Effector memory CD8-positive, alpha-beta T cell (primary cell): ENCODE measurements around the gene GRN.

Experiments
- ATAC-seq: fragments of 150-1000 bp; cut with Tn5 transposase; replicated peaks from 2 replicates; pipeline ENCODE4 v1.10.0; 2021; ENCODE audit warnings: mild to moderate bottlenecking, moderate library complexity
- DNase-seq, 3 experiments: peaks; one replicate each; pipeline ENCODE4 v3.0.0; 2021
- H3K27ac Mint-ChIP-seq, 2 donors: one replicate each; pipeline ENCODE4 v1.8.0; 2022; ENCODE audit warnings: mild to moderate bottlenecking in 2 of 2, mixed read lengths in 2 of 2, moderate library complexity in 2 of 2
- H3K27me3 Mint-ChIP-seq, 2 donors: one replicate each; pipeline ENCODE4 v1.8.0; 2022; ENCODE audit warnings: mixed read lengths in 2 of 2
- H3K36me3 Mint-ChIP-seq: one replicate; pipeline ENCODE4 v1.8.0; 2022; ENCODE audit warnings: mild to moderate bottlenecking, moderate library complexity, mixed read lengths; ENCODE audit not compliant: insufficient read depth
- H3K4me1 Mint-ChIP-seq, 2 donors: one replicate each; pipeline ENCODE4 v1.8.0; 2022; ENCODE audit warnings: low read depth in 2 of 2, mixed read lengths in 2 of 2
- H3K4me3 Mint-ChIP-seq, 2 donors: one replicate each; pipeline ENCODE4 v1.8.0; 2022; ENCODE audit warnings: mild to moderate bottlenecking in 2 of 2, mixed read lengths in 2 of 2, moderate library complexity in 2 of 2
- H3K9me3 Mint-ChIP-seq, 2 donors: one replicate each; pipeline ENCODE4 v1.8.0; 2022; ENCODE audit warnings: mixed read lengths in 2 of 2

GRN gene

DNA sequence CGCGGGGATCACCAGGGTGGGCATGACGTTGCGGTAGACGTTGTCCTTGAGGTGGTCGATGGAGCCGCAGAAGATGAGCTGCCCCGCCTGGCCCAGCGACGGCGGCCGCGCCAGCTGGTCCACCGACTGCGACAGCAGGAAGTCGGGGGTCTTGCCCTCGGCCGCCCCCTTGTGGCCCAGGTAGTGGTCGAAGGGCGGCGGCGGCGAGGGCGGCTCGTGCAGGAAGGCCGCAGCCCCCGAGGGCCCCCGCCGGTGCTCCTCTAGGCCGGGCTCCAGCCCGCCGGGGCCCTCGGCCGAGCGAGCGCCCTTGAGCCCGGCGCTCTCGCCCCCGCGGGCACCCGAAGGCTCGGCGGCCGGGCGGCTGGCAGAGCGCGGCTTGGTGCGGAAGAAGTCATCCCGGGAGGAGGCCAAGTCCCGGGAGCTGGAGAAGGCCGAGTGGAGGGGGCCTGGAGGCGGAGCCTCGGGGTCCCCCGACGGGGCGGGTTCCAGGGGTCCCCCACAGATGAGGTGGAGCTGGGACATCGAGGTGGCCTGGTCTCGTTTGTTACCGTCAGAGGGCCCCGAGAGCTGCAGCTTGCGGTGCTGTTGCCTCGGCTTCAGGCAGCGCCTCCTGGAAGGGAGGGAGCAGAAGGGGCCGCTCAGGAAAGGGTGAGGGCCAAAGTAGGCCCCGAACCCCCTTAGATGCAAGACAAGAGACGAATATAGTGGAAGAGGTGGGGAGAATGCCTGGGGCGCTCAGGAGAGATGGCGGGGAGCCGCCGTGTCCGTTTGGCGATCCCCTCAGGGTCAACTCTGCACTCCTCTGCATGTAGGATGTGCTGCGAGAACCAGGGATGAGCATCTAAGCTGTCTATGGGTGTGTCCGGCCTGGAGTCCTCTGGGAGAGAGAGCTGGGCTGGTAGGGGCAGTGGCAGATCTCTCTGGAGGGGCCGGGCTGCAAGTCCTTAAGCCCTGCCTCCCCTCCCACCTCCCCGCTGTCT is 9.8 kb downstream of the GRN start:
- DNase-seq (peak; percentile 40 to 62 (median 60)), ATAC-seq (peak; percentile 64)
- H3K27ac Mint-ChIP-seq, result no peak overlapping the region
- peaks cover 5% of the 10 kb centered on the region in 2 donors for H3K4me1 Mint-ChIP-seq
- peak overlapping the region; percentile 63 to 70 for H3K4me3 Mint-ChIP-seq
- H3K36me3 Mint-ChIP-seq, result peaks cover 4% of the 10 kb centered on the region
- H3K9me3 Mint-ChIP-seq, result no peaks in the 10 kb centered on the region
- H3K27me3 Mint-ChIP-seq, result peaks cover 0 to under 1% of the 10 kb centered on the region in 2 donors

GRCh38 chr17:44355642-44356099 is 10.6 kb downstream of the GRN start:
- peak overlapping the region in 1 of 2 donors; percentile 17 for H3K4me3 Mint-ChIP-seq
- DNase-seq, result no peak
- H3K9me3 Mint-ChIP-seq, result no peaks in the 10 kb centered on the region
- no peak overlapping the region for H3K27ac Mint-ChIP-seq
- peaks cover 4% of the 10 kb centered on the region for H3K36me3 Mint-ChIP-seq
- no peak for ATAC-seq
- H3K4me1 Mint-ChIP-seq, result peaks cover 4 to 5% of the 10 kb centered on the region in 2 donors
- H3K27me3 Mint-ChIP-seq, result peaks cover 4 to 7% of the 10 kb centered on the region in 2 donors

DNA sequence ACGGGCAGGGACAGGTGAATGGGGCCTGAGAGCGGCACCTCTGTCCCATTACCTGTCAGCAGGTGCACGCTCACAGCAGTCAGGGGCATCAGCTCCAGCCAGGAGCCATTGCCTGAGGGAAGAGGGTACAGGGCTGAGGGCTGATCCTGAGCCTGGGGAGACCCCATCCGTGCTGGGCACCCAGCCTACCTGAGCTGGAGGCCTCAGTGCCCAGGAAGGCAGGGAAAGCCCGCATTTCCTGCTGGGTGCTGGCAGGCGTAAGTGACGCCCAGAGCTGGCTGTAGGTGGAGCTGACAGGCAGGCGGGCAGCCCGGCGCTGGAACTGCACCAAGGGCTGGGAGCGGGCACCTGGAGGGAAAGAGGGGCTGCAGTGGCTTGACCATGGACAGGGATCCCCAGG is 11.1 kb downstream of the GRN start:
- no peak overlapping the region for H3K27ac Mint-ChIP-seq
- H3K27me3 Mint-ChIP-seq, result peaks cover 4 to 7% of the 10 kb centered on the region in 2 donors
- DNase-seq (no peak), ATAC-seq (no peak)
- peaks cover 4% of the 10 kb centered on the region for H3K36me3 Mint-ChIP-seq
- H3K4me1 Mint-ChIP-seq, result peaks cover 3 to 5% of the 10 kb centered on the region in 2 donors
- H3K4me3 Mint-ChIP-seq, result no peak overlapping the region
- no peaks in the 10 kb centered on the region for H3K9me3 Mint-ChIP-seq

- no peak for ATAC-seq
- peaks cover 4% of the 10 kb centered on the region for H3K36me3 Mint-ChIP-seq
- H3K27me3 Mint-ChIP-seq, result peaks cover 4 to 14% of the 10 kb centered on the region in 2 donors
- H3K27ac Mint-ChIP-seq, result no peak overlapping the region
- H3K9me3 Mint-ChIP-seq, result no peaks in the 10 kb centered on the region
- no peak overlapping the region for H3K4me3 Mint-ChIP-seq
- H3K4me1 Mint-ChIP-seq, result peaks cover 2% of the 10 kb centered on the region in 2 donors
- no peak for DNase-seq
Observed at GRCh38 chr17:44358066-44358465, 13.0 kb downstream of the GRN start.

- Mint-ChIP-seq H3K27me3 (peaks cover 4 to 14% of the 10 kb centered on the region in 2 donors), H3K4me3 (no peak overlapping the region), H3K9me3 (no peaks in the 10 kb centered on the region), H3K4me1 (peaks cover 0 to 3% of the 10 kb centered on the region in 2 donors), H3K36me3 (peaks cover 4% of the 10 kb centered on the region), H3K27ac (peak overlapping the region in 1 of 2 donors; percentile 76)
- DNase-seq (no peak), ATAC-seq (no peak)
Observed at GRCh38 chr17:44359006-44359405, 13.9 kb downstream of the GRN start.

DNA sequence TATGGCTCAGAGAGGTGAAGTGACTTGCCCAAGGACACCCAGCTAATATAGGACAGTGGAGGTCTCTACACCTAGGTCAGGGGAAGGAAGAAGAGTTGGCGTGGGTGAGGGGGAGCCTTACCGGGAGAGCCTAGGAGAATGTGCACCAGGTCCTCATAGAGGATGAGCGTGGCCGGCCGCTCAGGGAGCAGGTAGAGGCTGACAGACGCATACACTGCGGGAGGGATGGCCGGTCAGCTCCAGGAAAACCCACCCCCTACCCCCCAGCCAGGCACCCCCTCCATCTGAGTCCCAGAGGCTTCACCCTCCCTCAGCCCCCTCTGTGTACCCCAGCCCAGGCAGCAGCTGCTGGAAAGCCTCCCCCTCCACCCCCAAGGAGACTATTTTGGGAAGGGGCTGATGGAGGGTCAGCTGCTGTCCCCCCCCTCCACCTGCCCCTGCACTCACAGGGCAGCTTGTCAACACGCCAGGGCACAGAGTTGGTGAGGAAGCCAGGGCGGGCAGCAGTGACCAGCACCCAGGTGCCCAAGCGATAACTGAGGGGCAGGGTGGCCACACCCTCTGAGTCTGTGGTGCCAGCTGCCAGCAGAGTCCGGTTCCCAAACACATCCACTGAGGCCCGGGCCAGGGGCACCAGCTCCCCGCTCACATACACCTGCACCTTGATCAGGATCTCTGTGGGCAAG is 14.5 kb downstream of the GRN start:
- ATAC-seq (no peak), DNase-seq (no peak)
- Mint-ChIP-seq H3K27ac (no peak overlapping the region), H3K4me1 (peaks cover 0 to 3% of the 10 kb centered on the region in 2 donors), H3K4me3 (no peak overlapping the region), H3K9me3 (no peaks in the 10 kb centered on the region), H3K27me3 (peaks cover 4 to 14% of the 10 kb centered on the region in 2 donors), H3K36me3 (peaks cover 4% of the 10 kb centered on the region)

GRCh38 chr17:44360144-44360533 is 15.0 kb downstream of the GRN start:
- peaks cover 0 to 3% of the 10 kb centered on the region in 2 donors for H3K4me1 Mint-ChIP-seq
- peaks cover 4% of the 10 kb centered on the region for H3K36me3 Mint-ChIP-seq

DNA sequence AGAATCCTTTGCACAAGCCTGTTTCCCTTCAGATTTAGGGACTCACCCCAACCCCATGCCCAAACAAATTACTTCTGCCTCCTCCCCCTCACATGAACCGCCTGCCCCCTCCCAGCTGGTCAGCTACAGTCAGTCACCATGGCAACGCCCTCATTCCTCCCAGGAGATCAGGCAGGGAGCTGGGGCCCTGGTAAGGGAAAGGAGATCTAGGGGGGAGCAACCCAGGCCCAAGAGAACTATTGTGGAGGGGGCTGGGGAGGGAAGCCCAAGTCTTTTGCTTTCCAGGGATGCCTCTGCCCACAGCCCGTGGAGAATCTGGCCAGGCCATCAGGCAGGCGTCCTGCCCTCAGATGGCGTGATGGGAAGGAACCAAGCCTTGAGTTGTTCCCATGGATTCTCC is 15.7 kb downstream of the GRN start:
- Mint-ChIP-seq H3K9me3 (no peaks in the 10 kb centered on the region), H3K27ac (no peak overlapping the region), H3K4me3 (no peak overlapping the region), H3K4me1 (peaks cover 0 to 3% of the 10 kb centered on the region in 2 donors), H3K36me3 (peaks cover 4% of the 10 kb centered on the region), H3K27me3 (peaks cover 15 to 26% of the 10 kb centered on the region in 2 donors)
- DNase-seq (no peak), ATAC-seq (no peak)

More at GRCh38 chr17:44360144-44360533, 15.0 kb downstream of the GRN start:
- Mint-ChIP-seq H3K27me3 (peaks cover 9 to 20% of the 10 kb centered on the region in 2 donors), H3K9me3 (no peaks in the 10 kb centered on the region), H3K27ac (no peak overlapping the region), H3K4me3 (no peak overlapping the region)
- no peak for ATAC-seq
- no peak for DNase-seq

DNA sequence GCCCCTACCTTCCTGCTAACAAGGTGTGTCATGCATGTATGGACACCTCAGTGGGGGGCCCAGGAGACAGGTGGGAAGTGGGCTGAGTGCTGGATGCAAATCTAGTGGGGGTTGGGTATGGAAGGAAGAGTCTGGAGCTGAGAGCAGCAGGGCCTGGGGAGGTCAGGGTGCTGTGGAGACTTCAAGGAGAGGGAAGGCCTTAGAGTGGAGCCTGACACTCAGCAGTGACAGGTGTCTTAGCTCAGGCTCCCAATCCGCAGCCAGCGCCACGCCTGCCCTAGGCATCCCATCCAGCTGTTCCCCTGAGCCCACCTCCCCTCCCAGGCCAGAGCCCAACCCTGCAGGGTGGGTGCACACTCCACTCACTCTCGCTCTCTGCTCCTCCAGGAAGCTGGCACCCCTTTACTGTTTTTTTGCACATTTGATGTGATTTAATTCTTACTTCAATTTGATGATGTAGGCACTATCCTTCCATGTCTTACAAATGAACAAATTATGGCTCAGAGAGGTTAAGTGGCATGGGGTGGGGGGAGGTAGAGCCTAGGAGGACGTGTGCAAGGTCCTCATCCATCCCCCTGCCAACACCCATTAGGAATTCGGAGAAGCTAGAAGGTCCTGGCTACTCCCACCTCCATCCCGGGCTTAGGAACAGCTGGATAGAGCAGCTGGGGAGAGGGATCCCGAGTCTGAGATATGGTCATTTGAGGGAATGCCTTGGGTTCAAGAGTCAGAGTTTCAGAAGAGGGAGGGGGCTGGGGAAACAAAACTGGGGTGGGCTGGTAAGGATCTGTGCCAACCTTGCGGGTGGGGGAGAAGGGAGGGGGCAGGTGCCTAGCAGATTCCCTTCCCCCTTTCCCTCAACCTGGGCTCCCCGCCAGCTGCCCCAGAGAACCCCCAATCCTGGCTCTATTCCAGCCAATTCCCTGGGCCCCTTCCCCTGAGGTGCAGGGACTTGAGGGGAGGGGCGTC is 16.5 kb downstream of the GRN start:
- peaks cover 23 to 33% of the 10 kb centered on the region in 2 donors for H3K27me3 Mint-ChIP-seq
- H3K9me3 Mint-ChIP-seq, result no peaks in the 10 kb centered on the region
- no peak overlapping the region for H3K27ac Mint-ChIP-seq
- ATAC-seq (no peak), DNase-seq (no peak)
- peaks cover 0 to 3% of the 10 kb centered on the region in 2 donors for H3K4me1 Mint-ChIP-seq
- H3K36me3 Mint-ChIP-seq, result peaks cover 4% of the 10 kb centered on the region
- no peak overlapping the region for H3K4me3 Mint-ChIP-seq

DNA sequence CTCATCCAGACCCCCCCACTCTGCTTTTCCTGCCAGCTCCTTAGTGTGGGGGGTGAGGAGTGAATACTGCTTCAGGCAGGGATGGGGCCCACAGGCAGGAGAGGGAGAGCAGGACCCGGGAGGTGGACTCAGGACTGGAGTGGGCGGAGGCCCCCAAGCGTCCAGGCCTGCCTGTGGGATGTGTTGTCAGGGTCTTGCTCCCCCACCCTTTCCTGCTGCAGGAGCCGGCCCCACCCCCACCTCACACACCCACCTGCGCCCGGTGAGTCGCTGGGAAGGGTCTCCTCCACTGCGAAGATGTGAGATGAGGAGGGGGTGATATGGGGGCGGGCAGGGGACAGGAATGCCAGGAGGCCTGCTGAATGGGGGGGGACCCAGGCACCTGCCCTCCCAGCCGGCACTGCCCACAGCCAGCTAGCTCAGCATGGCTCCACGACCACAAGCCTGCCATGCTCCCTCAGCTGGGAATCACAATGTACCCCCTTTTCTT is 17.4 kb downstream of the GRN start:
- Mint-ChIP-seq H3K36me3 (no peaks in the 10 kb centered on the region), H3K4me3 (peak overlapping the region; percentile 63 to 75), H3K27me3 (peaks cover 32 to 40% of the 10 kb centered on the region in 2 donors), H3K27ac (no peak overlapping the region), H3K9me3 (no peaks in the 10 kb centered on the region), H3K4me1 (peaks cover 0 to 3% of the 10 kb centered on the region in 2 donors)
- no peak for DNase-seq
- ATAC-seq, result no peak

DNA sequence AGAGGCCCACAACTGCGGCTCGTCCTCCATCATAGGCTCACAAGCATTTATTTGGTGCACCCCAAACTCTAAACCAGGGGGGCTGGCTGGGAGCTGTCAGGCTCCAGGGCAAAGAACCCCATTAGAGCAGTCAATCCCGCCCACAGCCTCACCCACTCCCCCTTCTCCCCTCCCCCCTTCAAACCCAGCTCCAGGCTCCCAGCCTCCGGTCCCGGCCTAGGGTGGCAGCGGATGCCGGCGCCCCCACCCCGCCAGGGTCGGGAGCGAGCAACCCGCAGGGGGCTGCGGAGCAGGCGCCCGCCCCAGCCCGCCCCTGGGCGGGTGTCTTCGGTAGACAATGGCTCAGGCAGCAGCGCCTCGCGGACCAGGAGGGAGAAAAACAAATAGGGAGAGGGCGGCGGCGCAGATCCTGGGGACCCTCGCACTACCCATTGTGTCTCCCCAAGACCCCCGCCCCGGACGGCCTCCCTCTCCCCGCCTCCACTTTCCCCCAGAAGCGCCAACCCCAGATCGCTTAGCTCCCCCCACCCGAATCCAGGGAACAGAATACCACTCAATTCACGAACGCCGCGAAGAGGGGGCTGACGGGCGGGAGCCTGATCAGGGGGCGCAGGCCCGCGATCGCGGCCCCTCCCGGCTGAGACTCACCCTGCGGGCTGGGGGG is 18.0 kb downstream of the GRN start:
- Mint-ChIP-seq H3K36me3 (no peaks in the 10 kb centered on the region), H3K27me3 (peaks cover 37 to 45% of the 10 kb centered on the region in 2 donors), H3K4me3 (peak overlapping the region; percentile 63 to 75), H3K9me3 (no peaks in the 10 kb centered on the region), H3K27ac (peak overlapping the region in 1 of 2 donors; percentile 49), H3K4me1 (peaks cover 0 to 3% of the 10 kb centered on the region in 2 donors)
- DNase-seq, result no peak
- ATAC-seq, result peak; percentile 42

GRCh38 chr17:44363613-44364159 is 18.6 kb downstream of the GRN start, which contains the start of gene FAM171A2:
Gene FAM171A2 (minus strand): TSS chr17:44363853. CDS start chr17:44363714, 139 bp downstream.
- DNase-seq, result peak; percentile 58 to 71 (median 60)
- Mint-ChIP-seq H3K4me1 (peaks cover 0 to 3% of the 10 kb centered on the region in 2 donors), H3K27me3 (peaks cover 37 to 51% of the 10 kb centered on the region in 2 donors), H3K9me3 (no peaks in the 10 kb centered on the region), H3K4me3 (peak within 1 kb of the TSS; percentile 70 to 78), H3K36me3 (no peaks in the 10 kb centered on the region), H3K27ac (peak within 1 kb of the TSS in 1 of 2 donors; percentile 49)
- ATAC-seq, result peak; percentile 91
